PC-3 (cell line): ENCODE data around the gene LIMA1. TPM values are rescaled to one million over a fixed set of nuclear protein-coding genes. Genes with fewer than 3 reads are reported as not detected.

Source experiments
- ATAC-seq: fragments of 200-7000 bp; cut with Tn5 transposase; 2 replicates; pipeline ENCODE4 v1.9.1; 2020; ENCODE audit warnings: mild to moderate bottlenecking, moderate library complexity
- BruUV-seq: library from RNA; stranded (reverse); fragments of 400-500 nt; replicated peaks from 2 replicates; lab custom pipeline; 2021; lab: Mats Ljungman, UMichigan
- CTCF ChIA-PET: fragments of 300-600 bp; sonication (Branson Sonifier 250); formaldehyde crosslinking; loops from one replicate; lab custom pipeline; 2022; ENCODE audit warnings: antibody characterized with exemption; lab: Charles Lee
- POLR2A ChIA-PET: fragments of 300-600 bp; sonication (Branson Sonifier 250); formaldehyde crosslinking; loops from one replicate; lab custom pipeline; 2022; ENCODE audit warnings: antibody characterized with exemption; ENCODE audit not compliant: unreplicated experiment; lab: Charles Lee
- DNase-seq: peaks from one replicate; pipeline ENCODE4 v3.0.0-alpha.2; 2015
- H2AFZ ChIP-seq: fragments of 300-600 bp; sonication (generic); 2 replicates; pipeline ENCODE4 v1.6.0; 2016; ENCODE audit warnings: antibody characterized with exemption, low read length
- H3F3A ChIP-seq: fragments of 300-600 bp; sonication (generic); one replicate; pipeline ENCODE4 v1.6.0; 2017; ENCODE audit warnings: antibody characterized with exemption, low read length, control low read depth, mild to moderate bottlenecking; ENCODE audit not compliant: unreplicated experiment
- H3K27ac ChIP-seq: fragments of 300-600 bp; sonication (generic); 2 replicates; pipeline ENCODE4 v1.5.1; 2016; ENCODE audit warnings: mild to moderate bottlenecking, low read length
- H3K27me3 ChIP-seq: fragments of 300-600 bp; sonication (generic); 2 replicates; pipeline ENCODE4 v1.6.1; 2016; ENCODE audit warnings: low read length, mixed read lengths
- H3K36me3 ChIP-seq: fragments of 300-600 bp; sonication (generic); 2 replicates; pipeline ENCODE4 v1.6.1; 2016; ENCODE audit warnings: low read depth, mixed run types, low read length, mixed read lengths
- H3K4me1 ChIP-seq: fragments of 300-600 bp; sonication (generic); 2 replicates; pipeline ENCODE4 v1.5.1; 2016; ENCODE audit warnings: low read length; ENCODE audit not compliant: insufficient read depth
- H3K4me2 ChIP-seq: fragments of 300-600 bp; sonication (generic); 2 replicates; pipeline ENCODE4 v1.6.0; 2016; ENCODE audit warnings: low read length
- H3K4me3 ChIP-seq: fragments of 300-600 bp; sonication (generic); 2 replicates; pipeline ENCODE4 v1.5.1; 2016; ENCODE audit warnings: mild to moderate bottlenecking, low read length, mixed read lengths
- H3K79me2 ChIP-seq: fragments of 300-600 bp; sonication (generic); 2 replicates; pipeline ENCODE4 v1.6.1; 2017; ENCODE audit warnings: low read length, mixed read lengths
- H3K9ac ChIP-seq: fragments of 300-600 bp; sonication (generic); 2 replicates; pipeline ENCODE4 v1.6.0; 2016; ENCODE audit warnings: mild to moderate bottlenecking, low read length
- H3K9me2 ChIP-seq: fragments of 300-600 bp; sonication (generic); replicated peaks from 2 replicates; pipeline ENCODE4 v1.6.1; 2016; ENCODE audit warnings: mixed run types, low read length, mixed read lengths
- H3K9me3 ChIP-seq: fragments of 300-600 bp; sonication (generic); 2 replicates; pipeline ENCODE4 v1.6.1; 2016; ENCODE audit warnings: low read length, mixed read lengths
- H4K20me1 ChIP-seq: fragments of 300-600 bp; sonication (generic); 2 replicates; pipeline ENCODE4 v1.6.1; 2016; ENCODE audit warnings: low read length, mixed read lengths
- CTCF ChIP-seq: fragments of 300-600 bp; sonication (generic); conservative IDR thresholded peaks from 2 replicates; pipeline ENCODE4 v1.5.1; 2017; ENCODE audit warnings: antibody characterized with exemption, low read depth, mild to moderate bottlenecking, low read length
- EZH2 ChIP-seq: fragments of 300-600 bp; sonication (generic); IDR thresholded peaks from one replicate; pipeline ENCODE4 v1.6.1; 2017; ENCODE audit warnings: antibody characterized with exemption, mild to moderate bottlenecking, low read length; ENCODE audit not compliant: unreplicated experiment
- EZH2phosphoT487 ChIP-seq: fragments of 300-600 bp; sonication (generic); IDR thresholded peaks from 2 replicates; pipeline ENCODE4 v1.6.1; 2018; ENCODE audit warnings: mild to moderate bottlenecking, antibody characterized with exemption, low read length, borderline replicate concordance
- intact Hi-C: fragments of 100-400 bp; cut with micrococcal nuclease; formaldehyde crosslinking; loops from 2 replicates; pipeline ENCODE4 v1.9.0; 2023
- total RNA-seq: library from RNA; depleted of rRNA; stranded (reverse); fragments of >200 nt; gene quantifications from 2 replicates; pipeline ENCODE4 v1.2.3, GENCODE V29; 2014

LIMA1 gene
- total RNA-seq, 1 experiment from 2014 or later: 45.1 TPM

GRCh38 chr12:50164963-50165362 is 118.4 kb downstream of the LIMA1 start:
- Histone ChIP-seq H3K4me3 (no peak overlapping the region), H3K27me3 (no peaks in the 10 kb centered on the region), H3K9me2 (no peaks in the 10 kb centered on the region), H2AFZ (no peak overlapping the region), H3K27ac (no peak overlapping the region), H3K36me3 (no peaks in the 10 kb centered on the region), H3K79me2 (peaks cover 41% of the 10 kb centered on the region), H3F3A (no peaks in the 10 kb centered on the region), H3K4me1 (peaks cover 8% of the 10 kb centered on the region), H3K4me2 (no peak overlapping the region), H3K9ac (no peak overlapping the region), H4K20me1 (no peaks in the 10 kb centered on the region), H3K9me3 (no peaks in the 10 kb centered on the region)
- POLR2A ChIA-PET: no interaction called here
- no TSS peak for BruUV-seq
- TF ChIP-seq EZH2 (no peak), EZH2phosphoT487 (no peak), CTCF (no peak)
- DNase-seq (no peak), ATAC-seq (no peak)
- CTCF ChIA-PET: no interaction called here
- intact Hi-C loops: no loop called here

- H3K4me2 ChIP-seq: no peak overlapping the region
- H3K9me3 ChIP-seq: no peaks in the 10 kb centered on the region
- DNase-seq (no peak), ATAC-seq (no peak)
- H3K4me1 ChIP-seq: peaks cover 4% of the 10 kb centered on the region; the same call in 1 of the 2 replicates
- TF ChIP-seq EZH2phosphoT487: no peak
- no peak for TF ChIP-seq EZH2
- no peak for TF ChIP-seq CTCF
- no TSS peak for BruUV-seq
- intact Hi-C loops: no loop called here
- no peak overlapping the region for H2AFZ ChIP-seq
- no peaks in the 10 kb centered on the region for H3K27me3 ChIP-seq
- no peak overlapping the region for H3K4me3 ChIP-seq
- H4K20me1 ChIP-seq: no peaks in the 10 kb centered on the region
- H3K9me2 ChIP-seq: no peaks in the 10 kb centered on the region
- ChIA-PET CTCF (no interaction called here), POLR2A (interaction anchor here (0.6 kb wide), 1 partner anchor 863 kb away, joined by 3 read pairs; no protein-coding TSS in a partner anchor)
- no peak overlapping the region for H3K27ac ChIP-seq
- no peaks in the 10 kb centered on the region for H3F3A ChIP-seq
- H3K79me2 ChIP-seq: peaks cover 41% of the 10 kb centered on the region
- no peaks in the 10 kb centered on the region for H3K36me3 ChIP-seq
- no peak overlapping the region for H3K9ac ChIP-seq
These were observed 121.1 kb downstream of the LIMA1 start for GRCh38 chr12:50162230-50162629.

- Histone ChIP-seq H3K4me3 (no peak overlapping the region), H3K27me3 (no peaks in the 10 kb centered on the region), H4K20me1 (no peaks in the 10 kb centered on the region), H3K36me3 (no peaks in the 10 kb centered on the region), H3K9me3 (no peaks in the 10 kb centered on the region), H3K9me2 (no peaks in the 10 kb centered on the region), H3F3A (no peaks in the 10 kb centered on the region), H3K4me2 (no peak overlapping the region), H3K27ac (no peak overlapping the region), H3K9ac (no peak overlapping the region), H3K79me2 (peaks cover 26% of the 10 kb centered on the region), H3K4me1 (no peaks in the 10 kb centered on the region), H2AFZ (no peak overlapping the region)
- ChIA-PET POLR2A (no interaction called here), CTCF (no interaction called here)
- no TSS peak for BruUV-seq
- ATAC-seq (no peak), DNase-seq (no peak)
- TF ChIP-seq CTCF: no peak
- no peak for TF ChIP-seq EZH2
- no peak for TF ChIP-seq EZH2phosphoT487
- intact Hi-C loops: no loop called here
These were observed 122.7 kb downstream of the LIMA1 start for GRCh38 chr12:50160643-50161042.
